ENCODE measurements around the gene QSOX1.

DNA sequence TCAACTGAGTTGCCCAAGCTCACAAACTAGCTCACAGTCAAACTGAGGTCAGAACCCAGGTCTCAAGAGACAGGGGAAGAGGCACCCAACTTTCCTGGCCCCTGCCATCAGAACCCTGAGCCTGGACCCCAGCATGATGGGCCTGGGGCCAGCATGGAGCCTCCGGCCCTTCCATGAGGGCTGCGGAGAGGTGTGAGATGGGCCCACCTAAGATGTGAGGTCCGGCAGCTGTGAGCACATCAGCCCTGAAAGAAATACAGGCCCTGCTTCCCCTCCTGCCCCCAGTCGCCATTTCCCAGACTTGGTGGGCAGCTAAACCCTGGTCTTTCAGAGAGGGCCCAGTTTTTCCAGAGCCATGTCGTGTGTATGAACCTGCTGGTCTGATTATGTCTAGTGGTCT lies 30.6 kb downstream of the QSOX1 start:
- TF ChIP-seq CTCF (IDR thresholded peaks at IDR 0.05; ENCODE audit: poor library complexity) (no peak), EZH2phosphoT487 (IDR thresholded peaks at IDR 0.05; ENCODE audit: low read depth, severe bottlenecking, unreplicated experiment) (no peak), EZH2 (IDR thresholded peaks at IDR 0.05; ENCODE audit: borderline replicate concordance) (no peak)

Measured in hepatocyte (in vitro differentiated cells).